Panc1 (cell line): ENCODE results near the gene E2F2.

Experiments used
- CTCF ChIP-seq: fragments of 450-650 bp; IDR thresholded peaks from 2 replicates; pipeline ENCODE4 v1.5.1; 2017; ENCODE audit warnings: mild to moderate bottlenecking
- POLR2AphosphoS5 ChIP-seq: IDR thresholded peaks from 2 replicates; pipeline ENCODE4 v1.6.1; 2012; ENCODE audit warnings: mild to moderate bottlenecking, low read depth, low read length, moderate library complexity
- SIN3A ChIP-seq: IDR thresholded peaks from 2 replicates; pipeline ENCODE4 v1.6.1; 2012; ENCODE audit warnings: low read depth, mild to moderate bottlenecking, low read length, moderate library complexity, borderline replicate concordance; ENCODE audit not compliant: insufficient read depth
- TCF7L2 ChIP-seq: IDR thresholded peaks from 2 replicates; pipeline ENCODE4 v1.6.1; 2011; ENCODE audit warnings: mild to moderate bottlenecking, low read depth, low read length, inconsistent platforms

GRCh38 chr1:23525558-23526250, 5.3 kb downstream of the E2F2 start:
- TF ChIP-seq TCF7L2 (no peak), CTCF (no peak), POLR2AphosphoS5 (no peak), SIN3A (no peak)
